Measurements from ENCODE around the gene GRIK5. TPM values are rescaled to one million over a fixed set of nuclear protein-coding genes. Genes with fewer than 3 reads are reported as not detected.

Gene GRIK5
- total RNA-seq, 2 experiments from 2014 or later = 0.73 to 1.3 TPM

DNA sequence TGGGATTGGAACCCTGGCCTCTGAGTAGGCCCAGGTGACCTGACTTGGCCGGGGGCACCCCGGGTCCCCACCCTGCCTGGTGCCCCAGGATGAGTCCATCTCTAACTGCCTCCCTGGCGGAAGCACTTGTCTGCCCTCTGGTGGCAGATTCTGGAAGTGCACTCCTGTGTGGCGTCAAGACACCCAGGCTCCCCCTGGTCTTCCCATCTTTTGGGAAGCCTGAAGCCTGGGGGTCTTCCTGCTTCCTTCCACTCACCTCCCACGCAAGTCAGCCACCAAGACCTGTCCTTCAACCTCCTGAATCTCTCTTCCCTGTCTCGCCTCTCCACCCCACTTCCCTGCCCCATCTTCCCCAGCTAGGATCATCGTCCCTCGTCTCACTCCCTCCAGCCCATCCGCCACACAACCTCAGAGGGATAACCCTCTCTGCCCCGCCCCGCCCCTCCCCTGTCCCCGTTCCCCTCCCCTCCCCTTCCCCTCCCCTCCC lies 118.3 kb downstream of the GRIK5 start:
- ChIA-PET CTCF (ENCODE audit: unreplicated experiment) (interaction anchor here (0.7 kb wide), 1 partner anchor 18 kb away, joined by 5 read pairs; no protein-coding TSS in a partner anchor), POLR2A (interaction anchor here (0.9 kb wide), 1 partner anchor 63 kb away, joined by 3 read pairs; no protein-coding TSS in a partner anchor)
- Histone ChIP-seq H2AFZ (ENCODE audit: low read length) (no peak overlapping the region), H3K36me3 (ENCODE audit: insufficient read depth, low read length) (peaks cover 18% of the 10 kb centered on the region), H3K9me2 (ENCODE audit: insufficient read depth, low read length) (no peaks in the 10 kb centered on the region), H3K4me1 (ENCODE audit: insufficient read depth, low read length, poor library complexity, severe bottlenecking) (peaks cover 52% of the 10 kb centered on the region), H3K27ac (ENCODE audit: low read depth, low read length, poor library complexity, severe bottlenecking) (no peak overlapping the region), H3K4me2 (ENCODE audit: low read length) (peak overlapping the region; percentile 42; the same call in 1 of the 2 replicates), H3K9me3 (ENCODE audit: low read length) (no peaks in the 10 kb centered on the region), H3K79me2 (ENCODE audit: insufficient read depth, low read depth, low read length) (no peaks in the 10 kb centered on the region), H3K4me3 (ENCODE audit: low read depth, low read length, poor library complexity, severe bottlenecking) (no peak overlapping the region), H4K20me1 (ENCODE audit: insufficient read depth, low read length) (no peaks in the 10 kb centered on the region)
- TF ChIP-seq, protein P1, sequence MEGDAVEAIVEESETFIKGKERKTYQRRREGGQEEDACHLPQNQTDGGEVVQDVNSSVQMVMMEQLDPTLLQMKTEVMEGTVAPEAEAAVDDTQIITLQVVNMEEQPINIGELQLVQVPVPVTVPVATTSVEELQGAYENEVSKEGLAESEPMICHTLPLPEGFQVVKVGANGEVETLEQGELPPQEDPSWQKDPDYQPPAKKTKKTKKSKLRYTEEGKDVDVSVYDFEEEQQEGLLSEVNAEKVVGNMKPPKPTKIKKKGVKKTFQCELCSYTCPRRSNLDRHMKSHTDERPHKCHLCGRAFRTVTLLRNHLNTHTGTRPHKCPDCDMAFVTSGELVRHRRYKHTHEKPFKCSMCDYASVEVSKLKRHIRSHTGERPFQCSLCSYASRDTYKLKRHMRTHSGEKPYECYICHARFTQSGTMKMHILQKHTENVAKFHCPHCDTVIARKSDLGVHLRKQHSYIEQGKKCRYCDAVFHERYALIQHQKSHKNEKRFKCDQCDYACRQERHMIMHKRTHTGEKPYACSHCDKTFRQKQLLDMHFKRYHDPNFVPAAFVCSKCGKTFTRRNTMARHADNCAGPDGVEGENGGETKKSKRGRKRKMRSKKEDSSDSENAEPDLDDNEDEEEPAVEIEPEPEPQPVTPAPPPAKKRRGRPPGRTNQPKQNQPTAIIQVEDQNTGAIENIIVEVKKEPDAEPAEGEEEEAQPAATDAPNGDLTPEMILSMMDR (conservative IDR thresholded peaks at IDR 0.05; ENCODE audit: low read length) = peak; percentile 98
- TF ChIP-seq EZH2phosphoT487 (IDR thresholded peaks at IDR 0.05; ENCODE audit: borderline replicate concordance, low read depth, low read length) = no peak
- intact Hi-C loops (cut with micrococcal nuclease; ENCODE audit: unreplicated experiment) = loop anchor here (1.0 to 10.0 kb wide), 4 partner anchors 15 to 157 kb away; partner anchors contain the start of gene CEACAM3
- peak; percentile 87 for DNase-seq (ENCODE audit: low spot score)
- BruUV-seq (replicated peaks) = no TSS peak

Other genes starting within 250 kb of the GRIK5 start
- gene LYPD4, start 225.5 kb downstream of the GRIK5 start, total RNA-seq (2014; rRNA removed; shearing (Covaris generic)) = not detected in 2 replicates
- gene LYPD4, start 225.5 kb downstream of the GRIK5 start, total RNA-seq (2022) = not detected in 2 replicates
- not detected in 2 replicates for gene DMRTC2, start 225.2 kb downstream of the GRIK5 start, total RNA-seq (2014; rRNA removed; shearing (Covaris generic))
- gene DMRTC2, start 225.2 kb downstream of the GRIK5 start, total RNA-seq (2022) = not detected in 2 replicates
- 4,018 and 4,414 TPM in 2 replicates for gene RPS19, start 210.0 kb downstream of the GRIK5 start, total RNA-seq (2014; rRNA removed; shearing (Covaris generic))
- 3,803 and 3,902 TPM in 2 replicates for gene RPS19, start 210.0 kb downstream of the GRIK5 start, total RNA-seq (2022)
- 848 and 1,195 TPM in 2 replicates for gene CD79A, start 192.9 kb downstream of the GRIK5 start, total RNA-seq (2014; rRNA removed; shearing (Covaris generic))
- 896 and 1,094 TPM in 2 replicates for gene CD79A, start 192.9 kb downstream of the GRIK5 start, total RNA-seq (2022)
- gene ARHGEF1, start 187.0 kb downstream of the GRIK5 start, total RNA-seq (2014; rRNA removed; shearing (Covaris generic)) = 74.9 and 96.9 TPM in 2 replicates
- gene ARHGEF1, start 187.0 kb downstream of the GRIK5 start, total RNA-seq (2022) = 297 and 318 TPM in 2 replicates
- 1.6 and 1.9 TPM in 2 replicates for gene ERFL, start 141.8 kb downstream of the GRIK5 start, total RNA-seq (2014; rRNA removed; shearing (Covaris generic))
- 5.9 and 6.8 TPM in 2 replicates for gene ERFL, start 141.8 kb downstream of the GRIK5 start, total RNA-seq (2022)
- 161 and 171 TPM in 2 replicates for gene RABAC1, start 110.9 kb downstream of the GRIK5 start, total RNA-seq (2014; rRNA removed; shearing (Covaris generic))
- 167 and 191 TPM in 2 replicates for gene RABAC1, start 110.9 kb downstream of the GRIK5 start, total RNA-seq (2022)
- 3.1 and 9.3 TPM in 2 replicates for gene ATP1A3, start 76.0 kb downstream of the GRIK5 start, total RNA-seq (2014; rRNA removed; shearing (Covaris generic))
- 33.0 and 33.3 TPM in 2 replicates for gene ATP1A3, start 76.0 kb downstream of the GRIK5 start, total RNA-seq (2022)
- 18.5 and 29.3 TPM in 2 replicates for gene ZNF574, start 6.0 kb upstream of the GRIK5 start, total RNA-seq (2014; rRNA removed; shearing (Covaris generic))
- 14.5 and 16.6 TPM in 2 replicates for gene ZNF574, start 6.0 kb upstream of the GRIK5 start, total RNA-seq (2022)
- gene POU2F2, start 62.2 kb upstream of the GRIK5 start, total RNA-seq (2014; rRNA removed; shearing (Covaris generic)) = 28.6 and 33.5 TPM in 2 replicates
- gene POU2F2, start 62.2 kb upstream of the GRIK5 start, total RNA-seq (2022) = 59.5 and 66.5 TPM in 2 replicates
- 29.6 and 41.9 TPM in 2 replicates for gene DEDD2, start 147.5 kb upstream of the GRIK5 start, total RNA-seq (2014; rRNA removed; shearing (Covaris generic))
- 15.5 and 18.6 TPM in 2 replicates for gene DEDD2, start 147.5 kb upstream of the GRIK5 start, total RNA-seq (2022)
- gene ZNF526, start 150.1 kb upstream of the GRIK5 start, total RNA-seq (2014; rRNA removed; shearing (Covaris generic)) = 8.4 and 9.0 TPM in 2 replicates
- gene ZNF526, start 150.1 kb upstream of the GRIK5 start, total RNA-seq (2022) = 12.7 and 14.8 TPM in 2 replicates
- gene GSK3A, start 172.4 kb upstream of the GRIK5 start, total RNA-seq (2014; rRNA removed; shearing (Covaris generic)) = 20.9 and 23.6 TPM in 2 replicates
- gene GSK3A, start 172.4 kb upstream of the GRIK5 start, total RNA-seq (2022) = 29.2 and 33.7 TPM in 2 replicates
- gene ERF, start 184.9 kb upstream of the GRIK5 start, total RNA-seq (2014; rRNA removed; shearing (Covaris generic)) = 22.1 and 26.7 TPM in 2 replicates
- gene ERF, start 184.9 kb upstream of the GRIK5 start, total RNA-seq (2022) = 33.5 and 36.6 TPM in 2 replicates
- 20.7 and 26.8 TPM in 2 replicates for gene CIC, start 199.0 kb upstream of the GRIK5 start, total RNA-seq (2014; rRNA removed; shearing (Covaris generic))
- gene CIC, start 199.0 kb upstream of the GRIK5 start, total RNA-seq (2022) = 48.2 and 59.3 TPM in 2 replicates
- gene PRR19, start 231.9 kb upstream of the GRIK5 start, total RNA-seq (2014; rRNA removed; shearing (Covaris generic)) = 1.4 TPM in 1 of 2 replicates, not detected in the other
- 0.40 and 0.70 TPM in 2 replicates for gene PRR19, start 231.9 kb upstream of the GRIK5 start, total RNA-seq (2022)
- 54.9 and 62.1 TPM in 2 replicates for gene PAFAH1B3, start 232.4 kb upstream of the GRIK5 start, total RNA-seq (2014; rRNA removed; shearing (Covaris generic))
- gene PAFAH1B3, start 232.4 kb upstream of the GRIK5 start, total RNA-seq (2022) = 35.9 and 42.3 TPM in 2 replicates
- not detected in 2 replicates for gene TMEM145, start 243.1 kb upstream of the GRIK5 start, total RNA-seq (2014; rRNA removed; shearing (Covaris generic))
- 1.8 TPM in 2 replicates for gene TMEM145, start 243.1 kb upstream of the GRIK5 start, total RNA-seq (2022)

All from OCI-LY7 (cell line).